TTC549 (cell line): ENCODE measurements around the gene CBX2.

Experiments used
- FAIRE-seq: peaks from 2 replicates; lab custom pipeline; 2012; peaks lifted over from hg19 to GRCh38; lab: Jason Lieb, UNC

Gene CBX2

GRCh38 chr17:79777894-79778503 is at the start of gene CBX2:
Gene CBX2 (plus strand): TSS chr17:79778148. CDS start chr17:79778236, 88 bp downstream.
- FAIRE-seq, result no peak

DNA sequence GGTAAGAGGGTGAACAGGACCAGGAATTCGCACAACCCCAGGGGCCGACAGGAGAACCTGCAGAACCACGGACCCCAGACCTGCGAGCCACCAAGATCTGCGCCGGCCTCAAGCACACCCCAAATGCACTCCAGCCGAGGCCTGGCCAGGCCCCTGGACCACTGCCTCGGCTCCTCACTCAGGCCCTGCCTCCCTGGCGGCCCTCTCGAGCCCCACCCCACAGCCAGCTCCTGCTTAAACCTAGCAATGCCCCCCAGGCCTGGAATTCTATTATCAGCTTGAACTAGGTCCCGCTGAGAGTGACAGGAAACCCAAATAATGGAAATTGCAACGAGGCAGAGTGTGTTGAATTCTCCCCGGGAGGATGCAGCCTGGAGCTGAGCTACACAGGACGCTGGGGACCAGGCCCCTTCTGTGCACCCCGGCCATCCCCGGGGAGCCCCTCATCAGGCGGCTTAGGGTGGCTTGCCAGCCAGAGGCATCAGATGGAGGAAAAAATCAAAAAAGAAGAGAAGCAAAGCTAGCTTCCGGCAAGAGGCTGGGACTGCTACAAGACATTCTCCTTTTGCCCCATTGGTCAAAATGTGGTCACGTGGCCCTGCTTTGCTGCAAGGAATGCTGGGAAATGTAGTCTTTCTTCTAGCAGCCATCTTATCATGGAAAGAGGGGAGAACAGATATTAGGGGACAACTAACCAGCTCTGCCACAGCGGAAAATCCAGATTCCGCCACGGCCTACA is 49.6 kb upstream of the CBX2 start:
- FAIRE-seq, result peak; percentile 66

GRCh38 chr17:79728908-79729471 is 49.0 kb upstream of the CBX2 start:
- no peak for FAIRE-seq

- no peak for FAIRE-seq
Observed at GRCh38 chr17:79729761-79730160, 48.2 kb upstream of the CBX2 start.

DNA sequence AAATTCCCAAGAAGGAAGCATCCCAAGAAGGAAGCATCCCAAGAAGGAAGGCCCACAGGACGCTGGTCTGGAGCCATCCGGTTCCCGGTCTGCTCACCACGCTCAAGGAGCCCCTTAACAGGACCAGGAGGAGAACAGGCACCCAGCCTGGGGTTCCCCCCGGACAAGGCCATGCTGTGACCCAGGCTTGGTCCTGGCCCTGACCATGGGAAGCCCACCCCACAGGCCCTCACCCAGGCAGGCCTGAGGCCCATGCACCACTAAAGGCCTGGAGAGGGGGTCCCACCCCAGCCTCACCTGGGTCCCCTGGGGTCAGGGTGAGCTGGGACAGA is 47.5 kb upstream of the CBX2 start:
- FAIRE-seq, result no peak

- no peak for FAIRE-seq
Observed at GRCh38 chr17:79730769-79731483, 47.0 kb upstream of the CBX2 start, which contains the start of gene ENPP7. Gene ENPP7 (plus strand): TSS chr17:79730943. CDS start chr17:79731140, 197 bp downstream.

GRCh38 chr17:79732254-79732653 is 45.7 kb upstream of the CBX2 start:
- no peak for FAIRE-seq

DNA sequence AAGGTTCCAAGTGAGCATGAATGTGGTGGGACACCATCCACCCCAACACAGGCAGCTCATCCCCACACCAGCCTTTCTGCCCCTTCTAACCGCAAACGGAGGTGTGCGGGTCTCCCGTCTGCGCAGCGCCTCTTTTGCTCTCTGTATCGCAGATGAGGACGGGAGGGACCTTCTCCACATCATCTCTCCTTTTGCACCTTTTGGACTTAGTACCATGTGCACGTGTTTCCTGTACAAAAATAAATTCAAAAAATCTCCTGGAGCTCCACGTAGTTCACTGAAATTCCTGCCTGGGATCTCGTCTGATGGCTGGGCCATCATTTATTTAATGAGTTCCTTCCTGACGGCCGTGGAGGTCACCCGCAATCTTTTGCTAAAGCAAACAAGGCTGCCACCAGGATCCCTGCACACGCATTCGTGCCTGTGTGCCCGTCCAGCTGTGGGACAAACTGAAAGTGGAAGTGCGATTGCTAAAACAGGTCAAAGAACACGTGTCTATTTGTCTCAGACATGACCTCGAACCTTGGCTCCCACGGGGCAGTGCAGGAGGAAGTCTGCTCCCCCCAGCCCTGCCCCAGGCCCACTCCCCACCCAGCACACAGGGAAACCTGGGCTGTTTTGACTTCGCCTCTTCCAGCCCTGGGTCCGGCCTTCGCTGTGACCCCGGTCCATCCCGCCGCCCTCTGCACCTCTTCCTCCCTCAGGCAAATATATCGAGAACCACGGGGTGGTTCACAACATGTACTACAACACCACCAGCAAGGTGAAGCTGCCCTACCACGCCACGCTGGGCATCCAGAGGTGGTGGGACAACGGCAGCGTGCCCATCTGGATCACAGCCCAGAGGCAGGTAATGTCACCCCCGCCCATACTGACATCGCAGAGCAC is 44.9 kb upstream of the CBX2 start:
- FAIRE-seq, result no peak

DNA sequence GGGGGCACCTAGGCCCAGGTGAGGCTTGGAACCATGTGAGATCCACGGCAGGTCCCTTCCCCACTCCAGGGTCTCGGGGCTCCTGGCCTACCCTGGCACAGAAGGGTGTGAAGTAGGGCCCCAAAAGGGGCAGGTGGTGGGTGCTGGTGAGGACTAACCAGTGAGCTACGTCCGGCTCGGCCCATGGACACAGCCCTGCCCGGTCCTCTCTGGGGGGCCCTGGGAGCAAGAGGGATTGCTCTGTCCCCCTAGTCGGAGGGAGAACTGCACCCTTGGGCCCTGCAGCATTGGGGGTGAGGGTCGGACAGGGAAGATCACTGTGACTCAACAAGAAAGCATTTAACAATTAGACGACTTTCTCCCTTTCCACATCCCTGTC is 44.3 kb upstream of the CBX2 start:
- FAIRE-seq, result no peak

- FAIRE-seq, result no peak
Observed at GRCh38 chr17:79735096-79735495, 42.9 kb upstream of the CBX2 start.

GRCh38 chr17:79737046-79737921 is 40.7 kb upstream of the CBX2 start:
- FAIRE-seq, result no peak

- FAIRE-seq, result no peak
Observed at GRCh38 chr17:79737922-79738578, 39.9 kb upstream of the CBX2 start.

- FAIRE-seq, result no peak
Observed at GRCh38 chr17:79738643-79739042, 39.3 kb upstream of the CBX2 start.

DNA sequence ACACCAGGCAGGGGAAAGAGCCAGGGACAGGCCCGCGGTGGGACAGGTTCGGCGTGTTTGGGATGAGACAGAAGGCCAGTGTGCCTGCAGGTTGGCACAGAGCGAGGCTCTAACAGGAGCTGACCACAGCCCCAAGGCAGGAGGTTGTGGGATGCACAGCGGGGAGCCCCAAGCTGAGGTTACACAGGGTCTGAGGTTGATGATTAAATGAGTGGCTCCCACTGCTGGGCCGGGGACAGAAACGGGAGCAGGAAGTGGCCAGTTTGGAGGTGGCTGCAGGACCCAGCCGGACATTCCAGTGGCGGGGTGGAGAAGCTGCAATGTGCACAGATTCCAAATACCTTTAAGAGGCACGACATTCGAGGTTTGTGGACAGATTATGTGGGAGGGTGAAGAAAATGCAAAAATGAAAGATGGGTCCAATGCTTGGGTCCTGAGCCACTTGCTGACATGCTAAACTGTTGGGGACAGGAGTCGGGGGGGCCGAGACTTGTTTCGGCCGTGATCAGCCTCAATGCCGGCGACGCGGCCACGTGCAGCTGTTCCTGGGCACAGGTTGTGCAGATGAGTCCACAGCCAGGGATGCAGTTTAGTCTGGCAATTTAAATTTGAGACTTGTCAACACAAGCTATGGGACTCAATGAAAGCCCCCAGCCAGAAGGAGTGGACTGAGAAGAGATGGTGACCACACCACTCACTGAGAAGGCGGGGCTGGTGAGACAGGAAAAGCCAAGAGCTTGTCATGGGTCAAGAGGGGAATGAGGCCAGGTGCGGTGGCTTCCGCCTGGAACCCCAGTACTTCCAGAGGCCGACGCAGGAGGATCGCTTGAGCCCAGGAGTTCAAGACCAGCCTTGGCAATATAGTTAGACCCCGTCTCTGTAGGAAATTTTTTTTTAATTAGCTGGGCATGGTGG is 38.5 kb upstream of the CBX2 start:
- no peak for FAIRE-seq

DNA sequence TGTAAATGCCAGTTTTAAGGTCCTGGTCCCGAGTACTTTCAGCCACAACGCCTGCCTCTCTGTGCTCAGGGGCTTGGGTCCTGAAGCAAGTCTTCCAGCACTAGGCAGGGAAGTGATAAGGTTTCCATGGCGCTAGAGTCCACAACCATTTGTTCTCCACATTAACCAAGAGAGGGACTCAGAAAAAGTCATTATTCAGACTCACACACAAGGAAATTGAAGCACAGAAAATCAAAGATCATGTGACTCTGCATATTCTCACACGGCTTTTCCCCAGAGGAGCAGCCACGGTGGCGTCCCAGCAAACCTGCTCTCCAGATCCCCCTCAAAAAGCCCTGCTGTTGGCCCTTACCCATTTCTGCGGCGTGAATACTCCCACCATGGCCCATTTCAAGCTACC is 37.5 kb upstream of the CBX2 start:
- FAIRE-seq, result no peak

- FAIRE-seq, result no peak
Observed at GRCh38 chr17:79741401-79741750, 36.6 kb upstream of the CBX2 start.

DNA sequence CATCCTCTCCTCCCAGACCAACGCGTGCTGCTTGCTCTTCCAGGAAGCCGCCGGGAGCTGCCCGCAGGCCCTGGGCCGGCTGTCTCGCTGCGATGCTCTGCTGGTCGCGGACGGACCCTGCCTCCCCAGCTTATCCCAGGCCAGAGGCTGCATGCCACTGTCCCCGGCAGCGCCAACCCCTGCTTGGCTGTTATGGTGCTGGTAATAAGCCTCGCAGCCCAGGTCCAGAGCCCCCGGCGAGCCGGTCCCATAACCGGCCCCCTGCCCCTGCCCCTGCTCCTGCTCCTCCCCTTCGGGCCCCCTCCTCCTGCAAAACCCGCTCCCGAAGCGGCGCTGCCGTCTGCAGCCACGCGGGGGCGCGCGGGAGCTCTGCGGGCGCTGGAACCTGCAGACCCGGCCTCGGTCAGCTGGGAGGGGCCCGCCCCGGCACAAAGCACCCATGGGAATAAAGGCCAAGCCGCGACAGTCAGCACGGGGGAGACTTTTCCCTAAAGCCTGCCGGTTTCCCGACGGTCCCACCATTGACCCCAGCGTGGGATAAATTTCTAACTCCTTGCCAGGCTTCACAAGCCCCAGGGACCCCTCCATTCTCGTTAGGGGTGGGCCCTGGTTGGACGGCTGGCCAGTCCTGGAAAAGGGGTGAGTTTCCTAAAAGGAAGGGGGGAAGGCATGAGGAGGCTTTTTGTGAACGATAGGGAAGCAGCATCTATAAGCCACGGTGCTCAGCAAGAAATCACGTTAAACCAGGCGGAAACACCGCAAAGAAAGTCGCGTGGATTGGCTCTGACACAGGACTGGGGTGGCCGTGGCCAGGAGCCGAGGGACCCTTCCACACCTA is 36.0 kb upstream of the CBX2 start:
- FAIRE-seq, result no peak

DNA sequence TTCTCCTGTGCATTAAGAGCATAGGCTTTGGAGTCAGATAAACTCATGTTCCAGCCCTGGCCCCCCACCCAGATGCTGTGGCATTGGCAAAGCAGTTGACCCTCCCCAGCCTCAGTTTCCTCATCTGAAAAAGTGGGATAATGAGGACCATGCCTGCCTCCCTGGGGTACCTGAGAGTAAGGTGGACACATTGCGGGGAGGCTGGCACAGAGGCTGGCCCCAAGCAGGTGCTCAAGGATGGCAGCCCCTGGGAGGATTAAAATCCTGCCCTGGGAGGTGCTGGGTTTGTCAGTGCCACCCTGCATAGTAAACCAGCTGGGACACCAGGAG is 35.4 kb upstream of the CBX2 start:
- no peak for FAIRE-seq

DNA sequence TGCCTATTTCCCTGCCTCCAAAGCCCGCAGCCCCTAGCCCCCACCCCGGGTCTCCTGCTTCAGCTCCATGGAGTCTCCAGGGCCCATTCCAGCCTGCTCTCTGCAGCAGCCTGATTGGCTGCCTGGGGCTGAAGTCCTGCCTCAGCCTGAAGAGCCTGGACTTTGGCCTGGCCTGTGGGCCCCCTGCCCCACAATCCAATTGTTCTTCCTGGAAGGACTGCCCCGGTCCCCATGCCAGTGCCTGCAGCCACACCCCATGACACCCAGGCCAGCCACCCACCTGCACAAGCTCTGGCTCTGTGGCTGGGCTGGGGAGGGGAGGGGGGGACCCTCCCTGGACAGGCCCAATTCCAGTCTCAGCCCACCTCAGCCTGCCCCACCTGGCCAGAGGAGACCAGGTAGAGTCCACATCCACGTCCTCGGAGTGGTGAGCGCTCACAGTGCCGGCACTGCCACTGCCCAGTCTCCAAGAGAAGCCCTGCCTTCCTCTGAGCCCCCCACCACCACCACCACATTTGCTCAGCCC is 34.9 kb upstream of the CBX2 start:
- no peak for FAIRE-seq
